Erythroblast (primary cell): Measurements from ENCODE around the gene OR7G1.

Experiments
- DNase-seq, 2 experiments: peaks; one replicate each; lab custom pipeline; 2025; lab: John Stamatoyannopoulos, UW
- GATA1 ChIP-seq: IDR thresholded peaks from 2 replicates; pipeline ENCODE4 v1.6.1; 2011; ENCODE audit warnings: low read depth, mild to moderate bottlenecking, control low read depth, low read length, moderate library complexity
- POLR2A ChIP-seq: IDR thresholded peaks from 2 replicates; pipeline ENCODE4 v1.6.1; 2011; ENCODE audit warnings: mild to moderate bottlenecking, low read length

The OR7G1 gene

GRCh38 chr19:9115307-9115813 lies at the start of gene OR7G1:
OR7G1 (minus strand) TSS chr19:9115763; CDS start chr19:9115763, 0 bp downstream.
- TF ChIP-seq GATA1 (no peak), POLR2A (no peak)
- DNase-seq: no peak

GRCh38 chr19:9165261-9165660 lies 49.7 kb upstream of the OR7G1 start:
- TF ChIP-seq GATA1 (no peak), POLR2A (no peak)

GRCh38 chr19:9161427-9161826 lies 45.9 kb upstream of the OR7G1 start:
- DNase-seq: no peak
- no peak for TF ChIP-seq POLR2A
- TF ChIP-seq GATA1: no peak

More at GRCh38 chr19:9165261-9165660, 49.7 kb upstream of the OR7G1 start:
- DNase-seq: no peak

GRCh38 chr19:9159891-9160290 lies 44.3 kb upstream of the OR7G1 start:
- DNase-seq: no peak
- no peak for TF ChIP-seq POLR2A
- TF ChIP-seq GATA1: no peak

GRCh38 chr19:9156304-9156703 lies 40.7 kb upstream of the OR7G1 start:
- no peak for DNase-seq
- TF ChIP-seq GATA1: no peak
- no peak for TF ChIP-seq POLR2A

GRCh38 chr19:9155591-9155990 lies 40.0 kb upstream of the OR7G1 start:
- DNase-seq: no peak
- no peak for TF ChIP-seq GATA1
- TF ChIP-seq POLR2A: no peak

- no peak for DNase-seq
- TF ChIP-seq POLR2A: no peak
These were observed 35.8 kb upstream of the OR7G1 start for GRCh38 chr19:9151367-9151766.

GRCh38 chr19:9150650-9151049 lies 35.1 kb upstream of the OR7G1 start:
- TF ChIP-seq POLR2A (no peak), GATA1 (no peak)
- no peak for DNase-seq

- TF ChIP-seq POLR2A (no peak), GATA1 (no peak)
- no peak for DNase-seq
These were observed 34.4 kb upstream of the OR7G1 start for GRCh38 chr19:9149997-9150396.

- no peak for DNase-seq
- TF ChIP-seq GATA1 (no peak), POLR2A (no peak)
These were observed 33.1 kb upstream of the OR7G1 start for GRCh38 chr19:9148697-9149096.

GRCh38 chr19:9146882-9147281 lies 31.3 kb upstream of the OR7G1 start:
- no peak for DNase-seq
- no peak for TF ChIP-seq GATA1
- no peak for TF ChIP-seq POLR2A

GRCh38 chr19:9144920-9145319 lies 29.4 kb upstream of the OR7G1 start:
- DNase-seq: peak; percentile 40 to 51
- TF ChIP-seq POLR2A: no peak
- TF ChIP-seq GATA1: no peak

- peak; percentile 93 to 95 for DNase-seq
- TF ChIP-seq POLR2A: peak; percentile 89
- TF ChIP-seq GATA1: no peak
These were observed 24.8 kb upstream of the OR7G1 start, which contains the start of gene ZNF317 for GRCh38 chr19:9140159-9140874. ZNF317 (plus strand) TSS chr19:9140397; CDS start chr19:9156017, 15,620 bp downstream.

- TF ChIP-seq GATA1 (no peak), POLR2A (no peak)
- DNase-seq: no peak
These were observed 24.1 kb upstream of the OR7G1 start for GRCh38 chr19:9139609-9140158.

GRCh38 chr19:9132422-9132821 lies 16.9 kb upstream of the OR7G1 start:
- TF ChIP-seq POLR2A (no peak), GATA1 (no peak)
- no peak for DNase-seq
